ENCODE data around the gene NFKB1.

DNA sequence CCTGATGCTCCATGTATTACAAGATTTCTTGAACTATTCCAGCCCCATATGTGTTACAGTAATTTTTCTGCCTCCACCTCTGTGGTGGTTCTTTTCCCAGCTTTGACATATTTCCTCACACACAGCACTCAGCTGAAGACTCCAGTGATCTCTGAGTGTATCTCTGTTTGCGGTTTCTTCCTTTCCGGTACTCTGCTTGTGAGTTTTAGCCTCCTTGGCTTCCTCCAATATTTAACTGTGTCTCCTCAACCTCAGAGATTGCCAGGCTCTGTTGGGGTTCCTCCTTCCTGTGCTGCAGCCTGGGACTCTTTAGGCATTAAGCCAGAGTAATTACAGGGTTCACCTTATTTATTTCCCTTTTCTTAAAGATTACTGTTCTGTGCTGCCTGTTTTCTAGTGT, 73.2 kb downstream of the NFKB1 start:
- TF ChIP-seq, protein P1, sequence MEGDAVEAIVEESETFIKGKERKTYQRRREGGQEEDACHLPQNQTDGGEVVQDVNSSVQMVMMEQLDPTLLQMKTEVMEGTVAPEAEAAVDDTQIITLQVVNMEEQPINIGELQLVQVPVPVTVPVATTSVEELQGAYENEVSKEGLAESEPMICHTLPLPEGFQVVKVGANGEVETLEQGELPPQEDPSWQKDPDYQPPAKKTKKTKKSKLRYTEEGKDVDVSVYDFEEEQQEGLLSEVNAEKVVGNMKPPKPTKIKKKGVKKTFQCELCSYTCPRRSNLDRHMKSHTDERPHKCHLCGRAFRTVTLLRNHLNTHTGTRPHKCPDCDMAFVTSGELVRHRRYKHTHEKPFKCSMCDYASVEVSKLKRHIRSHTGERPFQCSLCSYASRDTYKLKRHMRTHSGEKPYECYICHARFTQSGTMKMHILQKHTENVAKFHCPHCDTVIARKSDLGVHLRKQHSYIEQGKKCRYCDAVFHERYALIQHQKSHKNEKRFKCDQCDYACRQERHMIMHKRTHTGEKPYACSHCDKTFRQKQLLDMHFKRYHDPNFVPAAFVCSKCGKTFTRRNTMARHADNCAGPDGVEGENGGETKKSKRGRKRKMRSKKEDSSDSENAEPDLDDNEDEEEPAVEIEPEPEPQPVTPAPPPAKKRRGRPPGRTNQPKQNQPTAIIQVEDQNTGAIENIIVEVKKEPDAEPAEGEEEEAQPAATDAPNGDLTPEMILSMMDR (IDR thresholded peaks at IDR 0.05), result no peak
- no peak for TF ChIP-seq EZH2 (IDR thresholded peaks at IDR 0.05; ENCODE audit: borderline replicate concordance, insufficient read depth, low read depth, low read length, poor library complexity, severe bottlenecking)

All from B cell (primary cell).